ENCODE measurements around the gene SHISA4.

DNA sequence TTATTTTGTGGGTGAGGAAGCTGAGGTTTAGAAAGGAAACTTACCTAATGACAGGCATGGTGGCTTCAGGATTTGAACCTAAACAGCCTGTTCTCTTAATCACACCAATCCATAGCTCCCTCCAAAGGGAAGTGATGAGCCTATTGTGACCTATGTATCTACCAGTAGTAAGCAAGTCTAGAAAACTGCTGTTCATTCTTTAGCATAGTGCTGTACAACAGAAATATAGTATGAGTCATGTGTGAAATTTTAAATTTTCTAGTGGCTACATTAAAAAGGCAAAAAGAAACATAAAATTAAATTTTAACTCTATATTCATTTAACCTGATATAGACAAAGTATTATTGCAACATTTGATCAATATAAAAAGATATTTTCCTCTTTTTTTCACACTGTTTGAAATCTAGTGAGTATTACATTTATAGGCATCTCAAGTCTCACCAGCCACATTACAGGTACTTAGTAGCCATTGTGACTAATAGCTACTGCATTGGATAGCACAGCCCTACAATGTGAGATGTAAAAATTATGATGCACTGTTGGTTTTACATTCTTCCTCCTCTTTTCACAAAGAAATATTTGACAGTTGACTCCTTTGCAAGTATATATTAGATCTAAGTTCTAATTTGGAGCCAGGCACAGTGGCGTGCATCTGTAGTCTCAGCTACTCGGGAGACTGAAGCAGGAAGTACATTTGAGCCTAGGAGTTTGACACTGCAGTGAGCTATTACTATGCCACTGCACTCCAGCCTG is 43.2 kb upstream of the SHISA4 start:
- no peak for TF ChIP-seq POLR2AphosphoS5 (IDR thresholded peaks at IDR 0.05; ENCODE audit: low read depth, low read length)
- TF ChIP-seq POLR2A (IDR thresholded peaks at IDR 0.05; ENCODE audit: low read depth, low read length): no peak
- TF ChIP-seq TAF1 (IDR thresholded peaks at IDR 0.05; ENCODE audit: borderline replicate concordance, low read depth, low read length): no peak

All from GM12892 (cell line).